HL-60 (cell line): ENCODE data around the gene CWF19L1.

ENCODE experiments used
- CTCF ChIP-seq: IDR thresholded peaks from one replicate; pipeline ENCODE4 v1.5.1; 2011; ENCODE audit warnings: low read length, control low read depth, inconsistent platforms; ENCODE audit not compliant: insufficient read depth
- REST ChIP-seq: IDR thresholded peaks from 2 replicates; pipeline ENCODE4 v1.6.1; 2012; ENCODE audit warnings: low read depth; ENCODE audit not compliant: insufficient replicate concordance

- TF ChIP-seq CTCF (no peak), REST (no peak)
Measured at GRCh38 chr10:100208276-100208675, 59.2 kb downstream of the CWF19L1 start.
